Measurements from ENCODE around the gene PET100.

PET100 gene

GRCh38 chr19:7618771-7619510 lies 10.7 kb upstream of the PET100 start:
- no peak for DNase-seq (ENCODE audit: low read depth in 2 of 2)
- no peak for TF ChIP-seq CTCF (IDR thresholded peaks at IDR 0.05; ENCODE audit: low read depth, low read length)
- H3K4me3 ChIP-seq (replicated peaks in 1 of 2; ENCODE audit: low read depth in 2 of 2, low read length in 2 of 2) = no peak overlapping the region

- DNase-seq (ENCODE audit: low read depth in 2 of 2) = no peak
- TF ChIP-seq CTCF (IDR thresholded peaks at IDR 0.05; ENCODE audit: low read depth, low read length) = no peak
- no peak overlapping the region for H3K4me3 ChIP-seq (replicated peaks in 1 of 2; ENCODE audit: low read depth in 2 of 2, low read length in 2 of 2)
Observed at GRCh38 chr19:7619671-7620441, 9.7 kb upstream of the PET100 start.

GRCh38 chr19:7620442-7621412 lies 8.9 kb upstream of the PET100 start:
- no peak for TF ChIP-seq CTCF (IDR thresholded peaks at IDR 0.05; ENCODE audit: low read depth, low read length)
- no peak for DNase-seq (ENCODE audit: low read depth in 2 of 2)

GRCh38 chr19:7622933-7623685 lies 6.5 kb upstream of the PET100 start:
- no peak for DNase-seq (ENCODE audit: low read depth in 2 of 2)
- H3K4me3 ChIP-seq (replicated peaks in 1 of 2; ENCODE audit: low read depth in 2 of 2, low read length in 2 of 2) = no peak overlapping the region
- no peak for TF ChIP-seq CTCF (IDR thresholded peaks at IDR 0.05; ENCODE audit: low read depth, low read length)

More at GRCh38 chr19:7620442-7621412, 8.9 kb upstream of the PET100 start:
- H3K4me3 ChIP-seq (replicated peaks in 1 of 2; ENCODE audit: low read depth in 2 of 2, low read length in 2 of 2) = no peak overlapping the region

GRCh38 chr19:7623725-7624603 lies 5.6 kb upstream of the PET100 start:
- no peak for TF ChIP-seq CTCF (IDR thresholded peaks at IDR 0.05; ENCODE audit: low read depth, low read length)
- no peak for DNase-seq (ENCODE audit: low read depth in 2 of 2)
- no peak overlapping the region for H3K4me3 ChIP-seq (replicated peaks in 1 of 2; ENCODE audit: low read depth in 2 of 2, low read length in 2 of 2)
